GM12892 (cell line): Measurements from ENCODE around the gene CLEC18A.

ENCODE experiments used
- POLR2A ChIP-seq: IDR thresholded peaks from 2 replicates; pipeline ENCODE4 v1.6.1; 2011; ENCODE audit warnings: low read depth, low read length, control low read depth
- TAF1 ChIP-seq: IDR thresholded peaks from 2 replicates; pipeline ENCODE4 v1.6.1; 2011; ENCODE audit warnings: low read depth, mild to moderate bottlenecking, control low read depth, low read length, borderline replicate concordance

DNA sequence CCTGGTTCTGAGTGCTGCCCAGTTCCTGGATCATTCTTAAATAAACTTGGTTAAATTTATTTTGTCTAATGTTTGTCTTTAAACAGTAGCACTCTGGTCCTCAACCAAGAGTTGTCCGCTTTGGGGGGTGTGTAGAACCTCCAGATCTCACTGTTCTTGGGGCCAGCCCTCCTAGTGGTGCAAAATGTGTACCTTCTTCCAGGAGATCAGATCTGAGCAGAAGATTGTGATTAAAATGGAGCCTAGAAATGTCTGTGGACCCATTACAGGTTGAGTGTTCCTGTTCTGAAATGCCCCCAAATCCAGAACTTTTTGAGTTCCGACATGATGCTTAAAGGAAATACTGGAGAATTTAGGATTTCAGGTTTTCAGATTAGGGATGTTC, 46.0 kb upstream of the CLEC18A start:
- TF ChIP-seq POLR2A (no peak), TAF1 (no peak)
